A549 treated with CpdA at 1 μM for 4 hours (cell line): ENCODE results near the gene CASP14. TPM values are rescaled to one million over a fixed set of nuclear protein-coding genes. Genes with fewer than 3 reads are reported as not detected.

Experiments
- total RNA-seq: library from RNA; stranded (reverse); fragments of 200-300 nt; extraction: Qiagen RNA extraction; gene quantifications from 5 replicates; pipeline ENCODE4 v1.2.3, GENCODE V29; 2022; ENCODE audit warnings: low read depth

CASP14 gene, protein sequence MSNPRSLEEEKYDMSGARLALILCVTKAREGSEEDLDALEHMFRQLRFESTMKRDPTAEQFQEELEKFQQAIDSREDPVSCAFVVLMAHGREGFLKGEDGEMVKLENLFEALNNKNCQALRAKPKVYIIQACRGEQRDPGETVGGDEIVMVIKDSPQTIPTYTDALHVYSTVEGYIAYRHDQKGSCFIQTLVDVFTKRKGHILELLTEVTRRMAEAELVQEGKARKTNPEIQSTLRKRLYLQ
- total RNA-seq: not detected in 5 replicates

DNA sequence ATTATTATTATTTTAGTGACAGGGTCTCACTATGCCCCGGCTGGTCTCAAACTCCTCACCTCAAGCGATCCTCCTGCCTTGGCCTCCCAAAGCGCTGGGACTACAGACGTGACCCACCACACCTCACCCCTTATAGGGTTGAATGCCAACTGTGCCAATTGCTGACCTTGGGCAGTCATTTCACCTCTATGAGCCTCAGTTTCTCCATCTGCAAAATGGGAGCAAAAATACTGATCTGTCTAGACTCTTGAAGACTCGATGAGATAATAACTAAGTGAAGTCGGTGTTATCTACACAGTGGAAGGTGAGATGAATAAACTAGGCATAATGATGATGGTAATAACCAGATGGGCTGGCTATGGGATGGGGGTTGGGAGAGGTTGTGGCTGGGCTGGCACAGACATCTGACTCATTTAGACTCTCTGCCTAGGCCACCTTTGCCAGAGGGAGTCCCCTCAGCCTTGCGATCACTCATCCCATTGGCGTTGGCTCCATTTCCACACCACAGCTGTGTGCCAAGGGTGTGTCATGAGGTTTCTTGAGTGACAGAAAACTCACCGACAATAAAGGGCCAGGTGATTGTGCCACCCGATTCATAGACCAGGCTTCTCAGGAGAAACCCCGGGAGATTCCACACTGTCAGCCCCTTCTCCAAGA is at the start of gene CASP14:
CASP14 (plus strand) TSS at position 596 of the 657 bp plus-strand sequence. CDS start 2,772 bp downstream, outside the sequence.

DNA sequence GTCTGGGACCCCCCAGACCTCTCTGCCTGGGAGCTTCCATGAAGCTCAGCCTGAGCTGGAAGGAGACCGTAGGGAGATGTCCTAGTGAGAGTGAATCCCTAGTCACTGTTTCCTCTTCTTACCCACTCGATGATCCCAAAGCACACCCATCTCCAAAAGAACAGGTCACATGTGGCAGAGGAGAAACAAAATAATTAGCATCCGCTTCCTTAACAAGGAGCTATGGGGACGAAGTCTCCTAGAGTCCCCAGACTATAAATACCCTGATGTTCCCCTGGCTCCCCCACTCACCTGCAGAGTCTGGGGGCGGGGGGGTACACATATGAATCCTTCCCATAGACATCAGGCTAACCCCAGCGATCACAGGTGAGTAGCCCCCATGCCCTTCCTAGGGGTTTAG is 32.6 kb downstream of the CASP14 start, which contains the start of gene OR1I1:
OR1I1 (plus strand) TSS at position 301 of the 400 bp plus-strand sequence. CDS start 4,855 bp downstream, outside the sequence.

DNA sequence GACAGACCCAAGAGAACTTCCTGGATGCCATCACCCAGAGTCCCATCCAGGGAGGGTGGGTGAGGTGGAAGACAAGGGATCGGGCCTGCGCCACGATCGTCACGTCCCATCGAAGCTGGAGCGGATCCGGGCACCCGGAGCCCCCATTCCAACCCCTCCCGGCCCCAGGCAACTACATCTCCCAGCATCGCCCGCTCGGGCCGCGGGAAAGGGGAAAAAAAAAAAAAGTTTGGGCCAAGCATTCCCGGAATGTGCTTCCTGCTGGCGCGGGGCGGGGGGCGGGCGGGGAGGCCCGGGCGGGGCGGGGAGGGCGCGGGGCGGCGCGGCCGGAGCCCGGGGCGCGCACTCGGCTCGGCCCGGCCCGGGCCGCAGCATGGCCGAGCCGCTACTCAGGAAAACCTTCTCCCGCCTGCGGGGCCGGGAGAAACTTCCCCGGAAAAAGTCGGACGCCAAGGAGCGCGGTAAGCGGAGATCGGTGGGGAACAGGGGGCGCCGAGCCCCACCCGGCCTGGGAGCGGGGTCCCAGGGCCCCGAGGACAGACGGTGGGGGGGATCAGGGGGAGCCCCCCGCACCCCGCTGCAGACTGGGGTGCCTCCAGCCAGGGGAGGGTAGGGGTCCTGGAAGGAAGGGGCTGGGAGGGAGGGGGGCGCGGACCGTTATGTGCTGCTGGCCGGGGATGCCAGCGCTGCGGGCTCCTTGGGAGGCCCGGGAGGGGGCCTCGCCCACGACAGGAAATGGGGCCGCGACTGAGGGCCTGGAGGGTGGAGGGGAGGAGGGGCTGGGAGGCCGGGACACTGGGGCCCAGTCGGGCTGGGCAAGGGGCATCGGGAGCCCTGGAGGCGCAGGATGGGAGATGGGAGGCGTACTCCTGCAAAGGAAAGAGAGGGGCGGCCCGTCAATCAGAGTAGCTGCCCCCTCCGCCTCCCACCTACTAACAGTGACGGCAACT is 58.1 kb downstream of the CASP14 start, which contains the start of gene SYDE1:
SYDE1 (plus strand) TSS at position 341 of the 950 bp plus-strand sequence; CDS start at position 374, 33 bp downstream.

Other genes with a start within 250 kb of the CASP14 start
- gene OR7A5, start 214.3 kb upstream of the CASP14 start, total RNA-seq: not detected in 5 replicates
- not detected in 5 replicates for gene OR7C1, start 214.3 kb upstream of the CASP14 start, total RNA-seq
- not detected in 5 replicates for gene OR7A10, start 200.6 kb upstream of the CASP14 start, total RNA-seq
- not detected in 5 replicates for gene OR7A17, start 163.3 kb upstream of the CASP14 start, total RNA-seq
- not detected in 5 replicates for gene OR7C2, start 108.0 kb upstream of the CASP14 start, total RNA-seq
- not detected in 5 replicates for gene SLC1A6, start 69.6 kb upstream of the CASP14 start, total RNA-seq
- gene OR1I1, start 32.7 kb downstream of the CASP14 start, total RNA-seq: not detected in 5 replicates
- 13.0 to 17.7 TPM (median 13.8 TPM) in 5 replicates for gene SYDE1, start 57.9 kb downstream of the CASP14 start, total RNA-seq
- gene NOTCH3, start 151.5 kb downstream of the CASP14 start, total RNA-seq: 5.9 to 9.0 TPM (median 8.6 TPM) in 5 replicates
- 0.05 to 0.13 TPM (median 0.09 TPM) in 3 of 5 replicates, not detected in the others for gene EPHX3, start 183.0 kb downstream of the CASP14 start, total RNA-seq